Neural cell (in vitro differentiated cells): ENCODE results near the gene FAM117B. TPM values are rescaled to one million over a fixed set of nuclear protein-coding genes. Genes with fewer than 3 reads are reported as not detected.

Experiments used
- H2AFZ ChIP-seq: fragments of 200-600, 300-800 bp; sonication (generic), shearing (Covaris generic); 2 replicates; pipeline ENCODE4 v1.6.0; 2014; ENCODE audit warnings: low read depth, mild to moderate bottlenecking, antibody characterized with exemption, low read length, moderate library complexity
- H3F3A ChIP-seq: fragments of 200-600 bp; shearing (Covaris generic); 2 replicates; pipeline ENCODE4 v1.6.1; 2016; ENCODE audit warnings: mild to moderate bottlenecking, moderate library complexity, mixed read lengths, antibody characterized with exemption, low read length; ENCODE audit not compliant: insufficient read depth, poor library complexity, severe bottlenecking
- H3K27ac ChIP-seq: fragments of 200-600, 300-800 bp; sonication (generic), shearing (Covaris generic); 2 replicates; pipeline ENCODE4 v1.5.1; 2014; ENCODE audit warnings: mild to moderate bottlenecking, low read length, moderate library complexity
- H3K27me3 ChIP-seq: fragments of 300-800, 200-600 bp; sonication (generic), shearing (Covaris generic); 2 replicates; pipeline ENCODE4 v1.6.0; 2014; ENCODE audit warnings: mild to moderate bottlenecking, low read depth, low read length, moderate library complexity; ENCODE audit not compliant: insufficient read depth
- H3K36me3 ChIP-seq: fragments of 300-800, 200-600 bp; sonication (generic), shearing (Covaris generic); 2 replicates; pipeline ENCODE4 v1.5.1; 2014; ENCODE audit warnings: mild to moderate bottlenecking, antibody characterized with exemption, low read length, moderate library complexity; ENCODE audit not compliant: insufficient read depth
- H3K4me2 ChIP-seq: fragments of 300-800, 200-600 bp; sonication (generic), shearing (Covaris generic); 2 replicates; pipeline ENCODE4 v1.6.0; 2014; ENCODE audit warnings: mild to moderate bottlenecking, low read length
- H3K4me3 ChIP-seq: fragments of 300-800, 200-600 bp; sonication (generic), shearing (Covaris generic); 2 replicates; pipeline ENCODE4 v1.5.1; 2014; ENCODE audit warnings: mild to moderate bottlenecking, low read length, moderate library complexity
- H3K79me2 ChIP-seq: fragments of 200-600 bp; shearing (Covaris generic); replicated peaks from 2 replicates; pipeline ENCODE4 v1.6.0; 2014; ENCODE audit warnings: mild to moderate bottlenecking, low read length, moderate library complexity; ENCODE audit not compliant: insufficient read depth
- H3K9ac ChIP-seq: fragments of 300-800, 200-600 bp; sonication (generic), shearing (Covaris generic); 2 replicates; pipeline ENCODE4 v1.6.1; 2016; ENCODE audit warnings: mild to moderate bottlenecking, low read length, mixed read lengths
- H3K9me2 ChIP-seq: fragments of 200-600 bp; shearing (Covaris generic); 2 replicates; pipeline ENCODE4 v1.6.1; 2016; ENCODE audit warnings: mild to moderate bottlenecking, low read length, mixed read lengths; ENCODE audit not compliant: insufficient read depth
- H3K9me3 ChIP-seq: fragments of 200-600, 300-800 bp; sonication (generic), shearing (Covaris generic); 2 replicates; pipeline ENCODE4 v1.6.1; 2016; ENCODE audit warnings: mild to moderate bottlenecking, mixed run types, low read length, moderate library complexity, mixed read lengths
- H4K20me1 ChIP-seq: fragments of 200-600 bp; shearing (Covaris generic); 2 replicates; pipeline ENCODE4 v1.6.1; 2016; ENCODE audit warnings: mild to moderate bottlenecking, mixed run types; ENCODE audit not compliant: insufficient read depth
- EP300 ChIP-seq: fragments of 450-650 bp; conservative IDR thresholded peaks from 2 replicates; pipeline ENCODE4 v1.6.1; 2014; ENCODE audit warnings: antibody characterized with exemption, mild to moderate bottlenecking, moderate library complexity; ENCODE audit not compliant: poor library complexity, severe bottlenecking
- EZH2 ChIP-seq: fragments of 200-600, 300-800 bp; shearing (Covaris generic), sonication (generic); IDR thresholded peaks from 2 replicates; pipeline ENCODE4 v1.6.1; 2014; ENCODE audit warnings: antibody characterized with exemption, low read length, borderline replicate concordance, mild to moderate bottlenecking; ENCODE audit not compliant: insufficient read depth, poor library complexity, severe bottlenecking
- MXI1 ChIP-seq: fragments of 450-650 bp; conservative IDR thresholded peaks from 2 replicates; pipeline ENCODE4 v1.6.1; 2014; ENCODE audit warnings: antibody characterized with exemption, mild to moderate bottlenecking; ENCODE audit not compliant: poor library complexity, severe bottlenecking
- POLR2AphosphoS5 ChIP-seq: IDR thresholded peaks from 2 replicates; pipeline ENCODE4 v1.6.1; 2012
- RAD21 ChIP-seq: fragments of 450-650 bp; conservative IDR thresholded peaks from 2 replicates; pipeline ENCODE4 v1.6.1; 2014; ENCODE audit warnings: antibody characterized with exemption, mild to moderate bottlenecking, moderate library complexity
- SMC3 ChIP-seq: fragments of 450-650 bp; conservative IDR thresholded peaks from 2 replicates; pipeline ENCODE4 v1.6.1; 2014; ENCODE audit warnings: antibody characterized with exemption, mild to moderate bottlenecking, moderate library complexity; ENCODE audit not compliant: poor library complexity
- TAF1 ChIP-seq: IDR thresholded peaks from 2 replicates; pipeline ENCODE4 v1.6.1; 2012; ENCODE audit warnings: low read depth
- polyA plus RNA-seq: library from polyadenylated mRNA; depleted of rRNA; stranded (reverse); fragments of >200 nt; gene quantifications from 2 replicates; pipeline ENCODE4 v1.2.3, GENCODE V29; 2014
- TF ChIP-seq, protein P1 (sequence below): fragments of 450-650 bp; IDR thresholded peaks from 2 replicates; pipeline ENCODE4 v1.5.1; 2014; ENCODE audit warnings: antibody characterized with exemption, mild to moderate bottlenecking, moderate library complexity; ENCODE audit not compliant: poor library complexity, severe bottlenecking
- TF ChIP-seq, protein P2 (sequence below): IDR thresholded peaks from 2 replicates; pipeline ENCODE4 v1.6.1; 2012; ENCODE audit warnings: borderline replicate concordance

FAM117B gene
- polyA plus RNA-seq, 1 donor from 2014 or later = 32.9 TPM

DNA sequence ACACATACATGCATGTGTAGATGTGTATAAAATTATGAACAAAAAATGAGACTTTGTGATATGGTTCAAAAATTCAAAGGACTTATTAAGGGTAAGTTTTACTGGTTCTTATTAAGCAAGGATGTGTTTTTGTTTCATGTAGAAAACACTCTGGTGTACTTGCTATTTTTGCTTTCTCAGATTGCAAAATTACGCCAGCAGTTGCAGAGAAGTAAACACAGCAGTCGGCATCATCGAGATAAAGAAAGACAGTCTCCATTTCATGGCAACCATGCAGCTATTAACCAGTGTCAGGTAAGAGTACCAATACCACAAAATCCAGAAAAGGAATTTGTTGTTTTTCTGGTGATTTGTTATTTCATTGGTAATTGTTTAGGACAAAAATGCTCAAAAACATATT is 91.3 kb downstream of the FAM117B start:
- peaks cover 21% of the 10 kb centered on the region for H3K79me2 ChIP-seq
- H3K9ac ChIP-seq = no peak overlapping the region
- H3K4me2 ChIP-seq = no peak overlapping the region
- no peaks in the 10 kb centered on the region for H3K27me3 ChIP-seq
- H3K36me3 ChIP-seq = no peaks in the 10 kb centered on the region
- no peak overlapping the region for H3K4me3 ChIP-seq
- H3K27ac ChIP-seq = no peak overlapping the region
- H3F3A ChIP-seq = no peaks in the 10 kb centered on the region
- H3K9me3 ChIP-seq = no peaks in the 10 kb centered on the region
- no peak for TF ChIP-seq SMC3
- TF ChIP-seq EZH2 = no peak
- TF ChIP-seq, protein P1, sequence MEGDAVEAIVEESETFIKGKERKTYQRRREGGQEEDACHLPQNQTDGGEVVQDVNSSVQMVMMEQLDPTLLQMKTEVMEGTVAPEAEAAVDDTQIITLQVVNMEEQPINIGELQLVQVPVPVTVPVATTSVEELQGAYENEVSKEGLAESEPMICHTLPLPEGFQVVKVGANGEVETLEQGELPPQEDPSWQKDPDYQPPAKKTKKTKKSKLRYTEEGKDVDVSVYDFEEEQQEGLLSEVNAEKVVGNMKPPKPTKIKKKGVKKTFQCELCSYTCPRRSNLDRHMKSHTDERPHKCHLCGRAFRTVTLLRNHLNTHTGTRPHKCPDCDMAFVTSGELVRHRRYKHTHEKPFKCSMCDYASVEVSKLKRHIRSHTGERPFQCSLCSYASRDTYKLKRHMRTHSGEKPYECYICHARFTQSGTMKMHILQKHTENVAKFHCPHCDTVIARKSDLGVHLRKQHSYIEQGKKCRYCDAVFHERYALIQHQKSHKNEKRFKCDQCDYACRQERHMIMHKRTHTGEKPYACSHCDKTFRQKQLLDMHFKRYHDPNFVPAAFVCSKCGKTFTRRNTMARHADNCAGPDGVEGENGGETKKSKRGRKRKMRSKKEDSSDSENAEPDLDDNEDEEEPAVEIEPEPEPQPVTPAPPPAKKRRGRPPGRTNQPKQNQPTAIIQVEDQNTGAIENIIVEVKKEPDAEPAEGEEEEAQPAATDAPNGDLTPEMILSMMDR = no peak
- TF ChIP-seq, protein P2, sequence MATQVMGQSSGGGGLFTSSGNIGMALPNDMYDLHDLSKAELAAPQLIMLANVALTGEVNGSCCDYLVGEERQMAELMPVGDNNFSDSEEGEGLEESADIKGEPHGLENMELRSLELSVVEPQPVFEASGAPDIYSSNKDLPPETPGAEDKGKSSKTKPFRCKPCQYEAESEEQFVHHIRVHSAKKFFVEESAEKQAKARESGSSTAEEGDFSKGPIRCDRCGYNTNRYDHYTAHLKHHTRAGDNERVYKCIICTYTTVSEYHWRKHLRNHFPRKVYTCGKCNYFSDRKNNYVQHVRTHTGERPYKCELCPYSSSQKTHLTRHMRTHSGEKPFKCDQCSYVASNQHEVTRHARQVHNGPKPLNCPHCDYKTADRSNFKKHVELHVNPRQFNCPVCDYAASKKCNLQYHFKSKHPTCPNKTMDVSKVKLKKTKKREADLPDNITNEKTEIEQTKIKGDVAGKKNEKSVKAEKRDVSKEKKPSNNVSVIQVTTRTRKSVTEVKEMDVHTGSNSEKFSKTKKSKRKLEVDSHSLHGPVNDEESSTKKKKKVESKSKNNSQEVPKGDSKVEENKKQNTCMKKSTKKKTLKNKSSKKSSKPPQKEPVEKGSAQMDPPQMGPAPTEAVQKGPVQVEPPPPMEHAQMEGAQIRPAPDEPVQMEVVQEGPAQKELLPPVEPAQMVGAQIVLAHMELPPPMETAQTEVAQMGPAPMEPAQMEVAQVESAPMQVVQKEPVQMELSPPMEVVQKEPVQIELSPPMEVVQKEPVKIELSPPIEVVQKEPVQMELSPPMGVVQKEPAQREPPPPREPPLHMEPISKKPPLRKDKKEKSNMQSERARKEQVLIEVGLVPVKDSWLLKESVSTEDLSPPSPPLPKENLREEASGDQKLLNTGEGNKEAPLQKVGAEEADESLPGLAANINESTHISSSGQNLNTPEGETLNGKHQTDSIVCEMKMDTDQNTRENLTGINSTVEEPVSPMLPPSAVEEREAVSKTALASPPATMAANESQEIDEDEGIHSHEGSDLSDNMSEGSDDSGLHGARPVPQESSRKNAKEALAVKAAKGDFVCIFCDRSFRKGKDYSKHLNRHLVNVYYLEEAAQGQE = no peak
- TF ChIP-seq TAF1 = no peak
- TF ChIP-seq RAD21 = no peak
- no peak for TF ChIP-seq EP300
- TF ChIP-seq MXI1 = no peak
- no peak for TF ChIP-seq POLR2AphosphoS5
- no peaks in the 10 kb centered on the region for H3K9me2 ChIP-seq
- no peak overlapping the region for H2AFZ ChIP-seq
- no peaks in the 10 kb centered on the region for H4K20me1 ChIP-seq

DNA sequence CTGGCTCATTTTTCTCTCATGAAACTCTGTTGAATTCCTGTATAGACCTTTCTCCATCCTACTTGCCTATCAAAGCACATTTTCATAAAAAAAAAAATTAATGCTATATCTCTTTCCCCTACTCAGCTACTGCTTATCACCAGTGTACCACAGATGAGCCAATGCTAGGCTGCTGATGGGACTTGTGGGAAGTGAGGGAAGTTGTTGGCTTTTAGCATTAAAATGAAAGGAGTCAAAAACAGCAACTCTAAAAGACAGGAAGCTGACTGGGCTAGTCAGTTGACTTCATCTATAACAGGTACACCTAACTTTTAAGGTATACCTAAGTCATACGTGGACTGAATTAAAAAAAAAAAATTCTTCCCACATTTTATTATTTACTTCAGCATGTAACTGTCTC is 102.1 kb downstream of the FAM117B start:
- Histone ChIP-seq H3K36me3 (peaks cover 6% of the 10 kb centered on the region), H3K4me2 (no peak overlapping the region), H3K9me3 (no peaks in the 10 kb centered on the region), H3K4me3 (no peak overlapping the region), H3K9me2 (no peaks in the 10 kb centered on the region), H4K20me1 (no peaks in the 10 kb centered on the region), H3K27me3 (no peaks in the 10 kb centered on the region), H3F3A (no peaks in the 10 kb centered on the region), H3K9ac (no peak overlapping the region), H3K79me2 (no peaks in the 10 kb centered on the region), H2AFZ (no peak overlapping the region), H3K27ac (no peak overlapping the region)
- TF ChIP-seq MXI1 = no peak
- TF ChIP-seq SMC3 = no peak
- TF ChIP-seq, protein P2 = no peak
- TF ChIP-seq, protein P1 = no peak
- TF ChIP-seq TAF1 = no peak
- no peak for TF ChIP-seq EP300
